ENCODE results near the gene DOCK7. TPM values are rescaled to one million over a fixed set of nuclear protein-coding genes. Genes with fewer than 3 reads are reported as not detected.
A peak's percentile ranks its signal among the peaks of the same experiment; 100 is the strongest.
"Not testable (repeated sequence)": the region's sequence is repeated elsewhere in the genome, so short reads cannot be mapped to it uniquely, and the experiment has no call there.

The DOCK7 gene
- total RNA-seq, 4 donors from 2014 or later, result 48.6 to 182 (median 92.9) TPM

DNA sequence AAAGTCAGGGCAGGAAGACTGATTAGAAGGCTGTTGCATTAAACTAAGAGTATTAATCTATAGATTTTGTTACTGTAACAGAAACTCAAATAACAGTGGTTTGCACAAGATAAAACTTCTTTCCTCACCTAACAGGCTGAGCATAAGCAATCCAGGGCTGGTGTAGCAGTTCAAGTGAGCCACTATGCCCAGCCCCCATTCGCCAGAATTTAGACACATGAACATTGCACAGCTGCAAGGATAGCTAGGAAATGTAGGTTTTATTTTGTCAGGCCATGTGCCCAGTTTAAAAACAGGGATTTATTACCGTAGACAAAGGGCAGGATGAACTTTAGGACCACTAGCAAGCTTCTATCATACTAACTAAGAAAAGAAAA, 19.5 kb upstream of the DOCK7 start:
- H3K27ac ChIP-seq, result no peak overlapping the region
- H3K36me3 ChIP-seq, result no peaks in the 10 kb centered on the region
- H3K4me1 ChIP-seq, result no peaks in the 10 kb centered on the region
- DNase-seq (ENCODE audit: low spot score in 2 of 2), result no peak
- H3K27me3 ChIP-seq, result no peaks in the 10 kb centered on the region
- H3K4me3 ChIP-seq, result no peak overlapping the region
- no peaks in the 10 kb centered on the region for H3K9me3 ChIP-seq
- TF ChIP-seq, protein P1, sequence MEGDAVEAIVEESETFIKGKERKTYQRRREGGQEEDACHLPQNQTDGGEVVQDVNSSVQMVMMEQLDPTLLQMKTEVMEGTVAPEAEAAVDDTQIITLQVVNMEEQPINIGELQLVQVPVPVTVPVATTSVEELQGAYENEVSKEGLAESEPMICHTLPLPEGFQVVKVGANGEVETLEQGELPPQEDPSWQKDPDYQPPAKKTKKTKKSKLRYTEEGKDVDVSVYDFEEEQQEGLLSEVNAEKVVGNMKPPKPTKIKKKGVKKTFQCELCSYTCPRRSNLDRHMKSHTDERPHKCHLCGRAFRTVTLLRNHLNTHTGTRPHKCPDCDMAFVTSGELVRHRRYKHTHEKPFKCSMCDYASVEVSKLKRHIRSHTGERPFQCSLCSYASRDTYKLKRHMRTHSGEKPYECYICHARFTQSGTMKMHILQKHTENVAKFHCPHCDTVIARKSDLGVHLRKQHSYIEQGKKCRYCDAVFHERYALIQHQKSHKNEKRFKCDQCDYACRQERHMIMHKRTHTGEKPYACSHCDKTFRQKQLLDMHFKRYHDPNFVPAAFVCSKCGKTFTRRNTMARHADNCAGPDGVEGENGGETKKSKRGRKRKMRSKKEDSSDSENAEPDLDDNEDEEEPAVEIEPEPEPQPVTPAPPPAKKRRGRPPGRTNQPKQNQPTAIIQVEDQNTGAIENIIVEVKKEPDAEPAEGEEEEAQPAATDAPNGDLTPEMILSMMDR (IDR thresholded peaks at IDR 0.05), result no peak
- TF ChIP-seq POLR2A (IDR thresholded peaks at IDR 0.05) (no peak), EP300 (IDR thresholded peaks at IDR 0.05) (no peak)
- 69 to 78% methylated on average over 2 of the region's 2 CpGs for WGBS, 2 donors

DNA sequence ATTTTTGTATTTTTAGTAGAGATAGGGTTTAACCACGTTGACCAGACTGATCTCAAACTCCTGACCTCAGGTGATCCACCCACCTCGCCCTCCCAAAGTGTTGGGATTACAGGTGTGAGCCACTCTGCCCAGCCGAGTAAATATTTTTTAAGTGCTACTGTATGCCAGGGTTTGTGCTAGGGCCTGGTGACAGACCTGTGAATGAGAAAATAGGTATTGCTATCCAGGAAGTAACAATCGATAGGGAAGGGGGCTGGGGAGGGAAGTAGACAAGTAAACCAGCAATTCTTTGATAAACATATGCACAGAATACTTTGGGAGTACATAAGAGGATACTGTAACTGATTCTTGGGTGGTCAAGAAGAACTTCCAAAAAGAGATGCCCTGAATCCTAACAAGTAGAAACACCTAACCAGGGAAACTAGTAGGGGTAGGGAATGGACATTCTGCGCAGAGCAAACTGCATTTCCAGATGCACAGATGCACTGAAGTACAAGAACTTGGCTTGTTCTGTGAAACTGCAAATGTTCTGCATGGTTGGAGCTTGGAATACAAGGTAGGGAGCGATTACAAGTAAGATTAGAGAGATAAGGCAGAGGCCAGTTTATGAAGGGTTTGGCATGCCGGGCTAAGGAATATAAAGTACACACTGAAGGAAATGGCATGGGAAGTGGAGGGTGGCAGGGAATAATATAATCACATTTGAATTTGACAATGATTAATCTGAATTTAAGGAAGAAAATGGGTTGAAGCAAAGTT, 19.0 kb upstream of the DOCK7 start:
- H3K27ac ChIP-seq, result no peak overlapping the region
- H3K27me3 ChIP-seq, result no peaks in the 10 kb centered on the region
- 87 to 92% methylated on average over 6 of the region's 7 CpGs for WGBS, 2 donors
- no peaks in the 10 kb centered on the region for H3K4me1 ChIP-seq
- no peak overlapping the region for H3K4me3 ChIP-seq
- H3K9me3 ChIP-seq, result no peaks in the 10 kb centered on the region
- no peak for DNase-seq (ENCODE audit: low spot score in 2 of 2)
- no peaks in the 10 kb centered on the region for H3K36me3 ChIP-seq
- TF ChIP-seq, protein P1 (IDR thresholded peaks at IDR 0.05), result no peak
- TF ChIP-seq EP300 (IDR thresholded peaks at IDR 0.05), result no peak
- TF ChIP-seq POLR2A (IDR thresholded peaks at IDR 0.05), result no peak

DNA sequence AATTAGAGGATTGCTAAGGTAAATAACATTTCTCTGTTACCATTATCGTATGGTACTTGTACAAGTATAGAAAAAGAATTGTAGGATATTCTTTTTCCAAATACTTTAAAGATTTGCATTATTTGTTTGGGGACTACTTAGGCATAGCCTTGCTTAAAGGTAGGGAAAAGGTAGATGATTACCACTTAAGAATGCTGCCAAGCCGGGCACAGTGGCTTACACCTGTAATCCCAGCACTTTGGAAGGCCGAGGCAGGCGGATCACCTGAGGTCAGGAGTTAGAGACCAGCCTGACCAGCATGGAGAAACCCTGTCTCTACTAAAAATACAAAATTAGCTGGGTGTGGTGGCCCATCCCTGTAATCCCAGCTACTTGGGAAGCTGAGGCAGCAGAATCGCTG, 10.0 kb upstream of the DOCK7 start:
- 90 to 96% methylated on average over 5 of the region's 5 CpGs for WGBS, 2 donors
- H3K36me3 ChIP-seq, result not testable (repeated sequence)

DNA sequence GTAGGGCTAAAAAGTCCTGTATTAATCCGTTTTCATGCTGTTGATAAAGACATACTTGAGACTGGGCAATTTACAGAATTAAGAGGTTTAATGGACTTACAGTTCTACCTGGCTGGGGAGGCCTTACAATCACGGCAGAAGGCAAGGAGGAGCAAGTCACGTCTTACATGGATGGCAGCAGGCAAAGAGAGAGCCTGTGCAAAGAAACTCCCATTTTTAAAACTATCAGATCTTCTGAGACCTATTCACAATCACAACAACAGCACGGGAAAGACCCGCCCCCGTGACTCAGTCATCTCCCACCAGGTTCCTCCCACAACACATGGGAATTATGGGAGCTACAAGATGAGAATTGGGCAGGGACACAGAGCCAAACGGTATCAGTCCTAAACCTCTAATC, 6.3 kb upstream of the DOCK7 start:
- H3K36me3 ChIP-seq; DNase-seq (ENCODE audit: low spot score in 2 of 2); H3K27ac ChIP-seq; H3K27me3 ChIP-seq; H3K4me3 ChIP-seq; H3K9me3 ChIP-seq: not testable (repeated sequence)
- 81 to 83% methylated on average over 7 of the region's 7 CpGs for WGBS, 2 donors
- H3K4me1 ChIP-seq, result peaks cover 0 to 26% (median 18%) of the 10 kb centered on the region in 4 donors

More for the DNA sequence above, 10.0 kb upstream of the DOCK7 start:
- not testable (repeated sequence) for H3K9me3 ChIP-seq; H3K4me3 ChIP-seq; DNase-seq (ENCODE audit: low spot score in 2 of 2); H3K4me1 ChIP-seq; H3K27ac ChIP-seq; H3K27me3 ChIP-seq

DNA sequence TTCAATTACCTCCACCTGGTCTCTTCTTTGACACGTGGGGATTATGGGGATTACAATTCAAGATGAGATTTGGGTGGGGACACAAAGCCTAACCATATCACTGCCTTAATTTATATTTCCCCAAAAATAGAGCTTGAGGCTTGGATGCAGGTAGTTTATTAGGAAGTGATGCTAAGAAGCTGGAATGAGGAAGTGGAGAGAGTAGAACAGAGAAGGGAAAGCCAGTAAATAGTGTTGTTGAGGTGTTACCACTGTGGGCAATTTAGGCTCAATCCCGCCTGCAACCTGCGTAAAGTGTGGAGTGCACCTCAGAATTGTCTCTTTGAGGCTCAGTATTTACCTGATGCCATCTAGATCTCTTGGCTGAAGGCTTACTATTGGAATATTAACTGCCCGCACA, 4.9 kb upstream of the DOCK7 start:
- TF ChIP-seq, protein P1 (IDR thresholded peaks at IDR 0.05), result no peak
- no peak for TF ChIP-seq POLR2A (IDR thresholded peaks at IDR 0.05)
- TF ChIP-seq EP300 (IDR thresholded peaks at IDR 0.05), result no peak
- no peak for DNase-seq (ENCODE audit: low spot score in 2 of 2)
- Histone ChIP-seq H3K27me3 (no peaks in the 10 kb centered on the region), H3K9me3 (no peaks in the 10 kb centered on the region), H3K4me3 (no peak overlapping the region), H3K27ac (no peak overlapping the region), H3K4me1 (peaks cover 0 to 33% (median 22%) of the 10 kb centered on the region in 4 donors), H3K36me3 (no peaks in the 10 kb centered on the region)
- WGBS, 2 donors, result 93 to 98% methylated on average over 4 of the region's 4 CpGs

DNA sequence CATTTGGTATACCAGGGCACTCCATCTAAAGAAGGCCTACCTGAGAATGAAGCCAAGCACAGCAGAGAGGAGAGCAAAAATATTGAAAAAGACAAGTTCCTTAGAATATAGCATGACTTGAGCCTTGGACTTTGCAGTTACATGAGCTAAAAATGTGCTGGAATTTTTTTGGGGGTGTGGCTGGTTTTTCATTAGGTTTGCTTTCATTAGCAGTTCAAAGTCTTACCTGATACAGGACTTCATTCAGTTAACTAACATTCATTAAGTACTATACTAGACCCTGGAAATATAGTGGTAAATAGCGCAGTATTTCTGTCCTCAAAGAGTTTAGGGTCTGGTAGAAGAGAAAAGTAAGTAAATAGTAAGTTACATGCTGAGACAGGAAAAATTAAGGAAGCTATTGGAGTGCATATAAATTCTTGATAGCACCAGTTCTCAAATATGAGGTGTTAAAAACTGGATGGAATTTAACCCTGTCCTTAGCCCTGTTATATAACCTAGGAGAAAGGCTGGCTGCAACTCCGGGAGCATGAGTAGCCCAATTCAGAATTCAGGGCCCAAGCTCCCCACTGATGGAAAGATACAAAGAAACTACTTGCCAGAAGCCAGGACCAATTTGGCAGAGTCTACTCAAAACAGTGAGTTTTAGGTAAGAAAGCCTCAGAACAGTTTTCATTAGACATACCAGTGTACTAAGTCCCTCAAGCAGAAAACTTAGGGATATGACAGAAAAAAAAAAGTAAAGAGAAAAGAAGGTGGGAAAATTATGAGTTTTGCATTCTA, 3.1 kb upstream of the DOCK7 start:
- TF ChIP-seq POLR2A (IDR thresholded peaks at IDR 0.05) (no peak), EP300 (IDR thresholded peaks at IDR 0.05) (no peak)
- TF ChIP-seq, protein P1 (IDR thresholded peaks at IDR 0.05), result no peak
- Histone ChIP-seq H3K9me3 (no peaks in the 10 kb centered on the region), H3K36me3 (no peaks in the 10 kb centered on the region), H3K27ac (peak overlapping the region; percentile 48 to 97 (median 84)), H3K4me1 (peaks cover 0 to 42% (median 26%) of the 10 kb centered on the region in 4 donors), H3K27me3 (no peaks in the 10 kb centered on the region), H3K4me3 (no peak overlapping the region)
- no peak for DNase-seq (ENCODE audit: low spot score in 2 of 2)
- 62 to 66% methylated on average over 2 of the region's 2 CpGs for WGBS, 2 donors
